Spleen (tissue), 7 donors: ENCODE data around the gene CYP11A1.

Source experiments
- CTCF ChIP-seq, 11 experiments: fragments of 200-600 bp in 7 of 11; fragments of 450-650 bp in 4 of 11; sonication (generic) in 4 of 11; IDR thresholded peaks in 8 of 11; conservative IDR thresholded peaks in 3 of 11; 1 replicate in 7 of 11; 2 replicates in 4 of 11; pipeline versions ENCODE4 v1.4.0 to v1.8.0; 2016 to 2021; ENCODE audit warnings: antibody characterized with exemption in 11 of 11, inconsistent platforms in 4 of 11, mild to moderate bottlenecking in 1 of 11
- POLR2AphosphoS5 ChIP-seq, 3 donors: sonication (generic); formaldehyde crosslinking; IDR thresholded peaks; one replicate each; pipeline ENCODE4 v1.5.1; 2017; ENCODE audit warnings: antibody characterized with exemption in 3 of 3
- donor health status: DM: no; HTN: no; CAD: no; lungs with moderate emphysema.
- donor health status: DM: no; HTN: no; CAD: no.
- donor health status: DM: no; HTN: no; CAD: no.

- TF ChIP-seq CTCF (IDR thresholded peaks at IDR 0.05 in 8 of 11, conservative IDR thresholded peaks at IDR 0.05 in 3 of 11), result no peak
- TF ChIP-seq POLR2AphosphoS5 (IDR thresholded peaks at IDR 0.05), result no peak
These were observed 23.3 kb upstream of the CYP11A1 start for GRCh38 chr15:74390647-74391288.
